HG03280 (cell line): ENCODE measurements around the gene TCF7L2.
"Not testable (repeated sequence)": the region's sequence is repeated elsewhere in the genome, so short reads cannot be mapped to it uniquely, and the experiment has no call there.

ENCODE experiments used
- ATAC-seq: cut with Tn5 transposase; IDR thresholded peaks from one replicate; pipeline ENCODE4 v1.9.1; 2021; ENCODE audit warnings: mild to moderate bottlenecking, moderate library complexity; ENCODE audit not compliant: unreplicated experiment

The TCF7L2 gene

GRCh38 chr10:113061557-113061956 is 111.5 kb downstream of the TCF7L2 start:
- ATAC-seq: no peak

GRCh38 chr10:113063043-113063967 is 113.3 kb downstream of the TCF7L2 start:
- ATAC-seq: no peak

GRCh38 chr10:113064039-113064438 is 114.0 kb downstream of the TCF7L2 start:
- no peak for ATAC-seq

GRCh38 chr10:113066120-113066519 is 116.1 kb downstream of the TCF7L2 start:
- not testable (repeated sequence) for ATAC-seq

GRCh38 chr10:113066561-113067312 is 116.7 kb downstream of the TCF7L2 start:
- ATAC-seq: no peak

- ATAC-seq: no peak
These were observed 117.5 kb downstream of the TCF7L2 start for GRCh38 chr10:113067501-113067900.

- ATAC-seq: no peak
These were observed 118.3 kb downstream of the TCF7L2 start for GRCh38 chr10:113068178-113068890.

GRCh38 chr10:113069595-113069994 is 119.5 kb downstream of the TCF7L2 start:
- no peak for ATAC-seq

GRCh38 chr10:113071446-113071845 is 121.4 kb downstream of the TCF7L2 start:
- no peak for ATAC-seq

- ATAC-seq: no peak
These were observed 123.6 kb downstream of the TCF7L2 start for GRCh38 chr10:113073549-113074189.

- no peak for ATAC-seq
These were observed 126.9 kb downstream of the TCF7L2 start for GRCh38 chr10:113076949-113077348.

- ATAC-seq: no peak
These were observed 128.3 kb downstream of the TCF7L2 start for GRCh38 chr10:113078282-113078907.

GRCh38 chr10:113080061-113080924 is 130.2 kb downstream of the TCF7L2 start:
- ATAC-seq: no peak

- no peak for ATAC-seq
These were observed 130.8 kb downstream of the TCF7L2 start for GRCh38 chr10:113080925-113081229.

GRCh38 chr10:113084031-113084430 is 134.0 kb downstream of the TCF7L2 start:
- no peak for ATAC-seq

GRCh38 chr10:113085776-113086175 is 135.7 kb downstream of the TCF7L2 start:
- ATAC-seq: no peak

- no peak for ATAC-seq
These were observed 136.2 kb downstream of the TCF7L2 start for GRCh38 chr10:113086282-113086681.

GRCh38 chr10:113087165-113088029 is 137.3 kb downstream of the TCF7L2 start:
- no peak for ATAC-seq

GRCh38 chr10:113088194-113088593 is 138.1 kb downstream of the TCF7L2 start:
- no peak for ATAC-seq
